HG02610 (cell line): Measurements from ENCODE around the gene RETREG2.
"Not testable (repeated sequence)": the region's sequence is repeated elsewhere in the genome, so short reads cannot be mapped to it uniquely, and the experiment has no call there.

Experiments used
- ATAC-seq: cut with Tn5 transposase; IDR thresholded peaks from one replicate; pipeline ENCODE4 v1.9.1; 2021; ENCODE audit warnings: mild to moderate bottlenecking, moderate library complexity; ENCODE audit not compliant: unreplicated experiment

Gene RETREG2

GRCh38 chr2:219186754-219187456 lies 8.8 kb downstream of the RETREG2 start:
- ATAC-seq, result no peak

GRCh38 chr2:219197388-219197787 lies 19.3 kb downstream of the RETREG2 start:
- ATAC-seq, result no peak

- ATAC-seq, result no peak
Observed at GRCh38 chr2:219198974-219199373, 20.9 kb downstream of the RETREG2 start.

- ATAC-seq, result no peak
Observed at GRCh38 chr2:219199470-219200211, 21.6 kb downstream of the RETREG2 start.

- ATAC-seq, result not testable (repeated sequence)
Observed at GRCh38 chr2:219200502-219201326, 22.6 kb downstream of the RETREG2 start.

- not testable (repeated sequence) for ATAC-seq
Observed at GRCh38 chr2:219201331-219201730, 23.3 kb downstream of the RETREG2 start.

GRCh38 chr2:219204425-219205164 lies 26.5 kb downstream of the RETREG2 start:
- no peak for ATAC-seq

- ATAC-seq, result no peak
Observed at GRCh38 chr2:219205165-219205538, 27.1 kb downstream of the RETREG2 start.

GRCh38 chr2:219205981-219206327 lies 27.9 kb downstream of the RETREG2 start:
- ATAC-seq, result no peak

- ATAC-seq, result peak; percentile 98
Observed at GRCh38 chr2:219206328-219207133, 28.5 kb downstream of the RETREG2 start, which contains the start of gene ZFAND2B. ZFAND2B (plus strand) TSS chr2:219206782; CDS start chr2:219206988, 206 bp downstream.

- no peak for ATAC-seq
Observed at GRCh38 chr2:219207134-219207883, 29.2 kb downstream of the RETREG2 start.

GRCh38 chr2:219207884-219208740 lies 30.0 kb downstream of the RETREG2 start:
- no peak for ATAC-seq

- no peak for ATAC-seq
Observed at GRCh38 chr2:219209236-219210195, 31.4 kb downstream of the RETREG2 start.

- ATAC-seq, result no peak
Observed at GRCh38 chr2:219210196-219210885, 32.3 kb downstream of the RETREG2 start.

GRCh38 chr2:219210886-219211362 lies 32.8 kb downstream of the RETREG2 start:
- no peak for ATAC-seq

GRCh38 chr2:219213026-219213415 lies 34.9 kb downstream of the RETREG2 start:
- no peak for ATAC-seq
